HUES48 (cell line): ENCODE measurements around the gene KMT5C.

Experiments used
- H3K27ac ChIP-seq: one replicate; pipeline ENCODE4 v1.7.0; 2013; ENCODE audit warnings: low read depth, low read length, inconsistent platforms
- H3K27me3 ChIP-seq: 2 replicates; pipeline ENCODE4 v1.6.1; 2013; ENCODE audit warnings: mild to moderate bottlenecking, low read length; ENCODE audit not compliant: control insufficient read depth, insufficient read depth
- H3K36me3 ChIP-seq: 2 replicates; pipeline ENCODE4 v1.6.1; 2013; ENCODE audit warnings: low read length; ENCODE audit not compliant: control insufficient read depth, insufficient read depth
- H3K4me1 ChIP-seq: 2 replicates; pipeline ENCODE4 v1.6.1; 2013; ENCODE audit warnings: mild to moderate bottlenecking, low read length; ENCODE audit not compliant: control insufficient read depth, insufficient read depth
- H3K4me3 ChIP-seq: 2 replicates; pipeline ENCODE4 v1.5.1; 2013; ENCODE audit warnings: mild to moderate bottlenecking, low read depth, low read length
- H3K9ac ChIP-seq: 2 replicates; pipeline ENCODE4 v1.6.1; 2013; ENCODE audit warnings: mild to moderate bottlenecking, low read depth, low read length, moderate library complexity
- H3K9me3 ChIP-seq: 2 replicates; pipeline ENCODE4 v1.6.1; 2013; ENCODE audit warnings: low read length; ENCODE audit not compliant: control insufficient read depth, insufficient read depth

Gene KMT5C

DNA sequence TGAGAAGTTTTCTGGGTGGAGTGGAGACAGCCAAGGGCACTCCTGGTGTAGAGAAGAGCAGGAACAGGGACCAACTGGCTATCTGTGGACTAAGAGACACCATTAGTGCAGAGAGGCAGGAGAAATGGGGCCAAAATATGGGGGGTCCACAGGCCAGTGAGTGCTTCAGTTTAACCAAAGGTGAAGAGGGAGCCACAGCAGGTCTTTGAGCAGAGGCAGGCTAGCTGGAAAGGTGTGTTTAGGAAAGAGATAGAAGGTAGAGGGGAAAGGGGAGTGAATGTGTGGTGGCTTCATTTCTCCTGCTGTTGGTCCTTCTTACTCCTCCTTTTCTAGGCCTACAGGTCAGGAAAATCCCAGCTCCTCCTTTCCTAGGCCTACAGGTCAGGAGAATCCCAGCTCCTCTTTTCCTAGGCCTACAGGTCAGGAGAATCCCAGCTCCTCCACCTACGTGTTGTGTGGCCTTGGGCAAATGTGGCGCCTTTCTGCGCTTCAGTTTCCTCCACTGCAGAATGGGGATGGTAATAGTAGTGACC, 42.9 kb downstream of the KMT5C start:
- no peaks in the 10 kb centered on the region for H3K9me3 ChIP-seq
- H3K4me3 ChIP-seq = no peak overlapping the region
- H3K9ac ChIP-seq = no peak overlapping the region
- peaks cover 19% of the 10 kb centered on the region for H3K4me1 ChIP-seq
- H3K36me3 ChIP-seq = peaks cover 15% of the 10 kb centered on the region
- H3K27ac ChIP-seq = no peak overlapping the region
- peaks cover 5% of the 10 kb centered on the region for H3K27me3 ChIP-seq

DNA sequence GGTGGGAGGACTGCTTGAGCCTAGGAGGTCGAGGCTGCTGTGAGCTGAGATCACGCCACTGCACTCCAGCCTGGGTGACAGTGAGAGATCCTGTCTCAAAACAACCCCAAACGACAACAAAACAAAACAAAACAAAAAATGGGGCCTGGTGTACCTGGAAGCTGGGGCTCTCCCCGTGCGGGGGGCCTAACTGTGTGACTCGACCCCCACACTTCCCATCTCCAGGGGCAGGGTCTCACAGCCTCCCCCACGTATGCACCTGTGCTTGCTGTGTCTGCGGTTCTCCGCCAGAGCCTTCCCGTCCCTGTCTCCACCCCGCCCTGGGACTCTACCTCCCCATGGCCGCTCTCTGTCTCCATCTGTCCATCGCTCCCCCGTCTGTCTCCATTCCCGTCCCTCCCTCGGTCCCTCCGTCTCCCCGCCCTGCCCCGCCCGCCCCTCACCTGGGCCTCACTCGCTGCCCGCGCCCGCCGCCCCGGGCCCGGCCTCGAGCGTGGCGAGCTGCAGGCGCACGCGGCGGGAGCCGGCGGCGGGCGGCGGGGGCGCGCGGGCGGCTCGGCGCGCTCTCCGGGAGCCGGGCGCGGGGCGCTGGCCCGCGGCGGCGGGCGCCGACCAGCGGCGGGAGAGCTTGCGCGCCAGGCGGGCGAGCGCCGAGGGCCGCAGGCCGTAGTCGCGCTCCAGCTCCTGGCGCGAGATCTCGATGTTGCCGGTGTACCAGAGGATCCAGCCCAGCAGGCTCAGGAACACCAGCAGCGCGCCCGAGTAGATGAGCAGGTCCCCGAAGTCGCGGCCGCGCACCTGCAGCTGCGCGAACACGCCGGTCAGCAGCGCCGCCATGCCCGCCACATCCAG, 43.8 kb downstream of the KMT5C start:
- Histone ChIP-seq H3K4me3 (peak overlapping the region; percentile 94), H3K27me3 (no peaks in the 10 kb centered on the region; the same call in 1 of the 2 replicates), H3K9ac (peak overlapping the region; percentile 36; the same call in 1 of the 2 replicates), H3K27ac (no peak overlapping the region), H3K36me3 (peaks cover 24% of the 10 kb centered on the region), H3K9me3 (no peaks in the 10 kb centered on the region), H3K4me1 (peaks cover 23% of the 10 kb centered on the region)

DNA sequence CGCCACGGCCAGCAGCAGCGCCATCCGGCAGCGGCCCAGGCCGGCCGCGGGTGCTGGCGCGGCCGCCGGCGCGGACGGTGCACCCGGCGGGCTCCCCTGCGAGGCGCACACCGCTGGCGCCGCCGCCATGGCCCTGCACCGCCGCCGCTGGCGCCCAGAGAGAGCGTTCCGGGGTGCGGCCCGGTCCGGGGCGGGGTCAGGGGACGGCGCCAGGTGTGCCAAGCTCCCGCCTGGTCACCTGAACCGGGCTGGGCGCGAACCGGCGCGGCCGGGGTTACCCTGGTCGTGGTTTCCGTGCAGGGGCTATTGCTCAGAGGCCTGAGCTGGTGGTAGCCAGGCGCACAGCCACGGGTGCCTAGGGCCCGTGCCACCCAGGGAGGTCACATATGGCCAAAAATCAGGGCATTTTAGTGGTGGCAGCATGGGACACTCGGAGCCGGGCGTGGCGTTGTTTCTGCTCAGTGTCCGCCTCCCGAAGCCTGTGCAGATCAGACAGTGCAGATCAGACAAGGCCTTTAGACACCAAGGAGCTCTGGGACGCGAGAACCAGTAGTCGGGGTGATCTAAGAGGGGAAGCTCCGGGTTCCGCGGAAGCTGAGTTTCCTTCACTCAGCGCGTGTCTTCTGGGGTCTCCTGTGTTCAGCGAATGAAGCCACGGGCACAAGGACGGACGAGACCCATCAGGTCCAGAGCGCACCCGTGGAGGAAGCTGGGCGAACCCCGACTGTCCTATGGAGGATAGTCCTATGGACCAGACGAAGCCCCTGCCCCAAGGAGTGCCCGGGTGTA, 44.6 kb downstream of the KMT5C start, which contains the start of gene TMEM238:
Gene TMEM238 (minus strand): TSS at position 162 of the 789 bp plus-strand sequence. CDS start 33 bp downstream, at position 129.
- Histone ChIP-seq H3K36me3 (peaks cover 32% of the 10 kb centered on the region), H3K4me1 (peaks cover 29% of the 10 kb centered on the region), H3K4me3 (peak within 1 kb of the TSS; percentile 94), H3K27ac (peak within 1 kb of the TSS; percentile 91), H3K9me3 (no peaks in the 10 kb centered on the region), H3K27me3 (no peaks in the 10 kb centered on the region; the same call in 1 of the 2 replicates), H3K9ac (peak within 1 kb of the TSS; percentile 36)

GRCh38 chr19:55384920-55385723, 45.4 kb downstream of the KMT5C start:
- Histone ChIP-seq H3K4me3 (peak overlapping the region; percentile 94), H3K9ac (peak overlapping the region; percentile 77), H3K4me1 (peaks cover 29% of the 10 kb centered on the region), H3K36me3 (peaks cover 39% of the 10 kb centered on the region), H3K27ac (peak overlapping the region; percentile 91), H3K27me3 (no peaks in the 10 kb centered on the region; the same call in 1 of the 2 replicates), H3K9me3 (no peaks in the 10 kb centered on the region)

- Histone ChIP-seq H3K4me3 (peak within 1 kb of the TSS; percentile 94), H3K9ac (peak within 1 kb of the TSS; percentile 85), H3K4me1 (peaks cover 29% of the 10 kb centered on the region), H3K36me3 (peaks cover 39% of the 10 kb centered on the region), H3K27ac (peak within 1 kb of the TSS; percentile 91), H3K27me3 (no peaks in the 10 kb centered on the region; the same call in 1 of the 2 replicates), H3K9me3 (no peaks in the 10 kb centered on the region)
Measured at GRCh38 chr19:55385724-55386492, 46.2 kb downstream of the KMT5C start, which contains the start of gene RPL28. TSS of gene RPL28 (plus strand) at chr19:55385932. CDS start at chr19:55386358, 426 bp downstream.

DNA sequence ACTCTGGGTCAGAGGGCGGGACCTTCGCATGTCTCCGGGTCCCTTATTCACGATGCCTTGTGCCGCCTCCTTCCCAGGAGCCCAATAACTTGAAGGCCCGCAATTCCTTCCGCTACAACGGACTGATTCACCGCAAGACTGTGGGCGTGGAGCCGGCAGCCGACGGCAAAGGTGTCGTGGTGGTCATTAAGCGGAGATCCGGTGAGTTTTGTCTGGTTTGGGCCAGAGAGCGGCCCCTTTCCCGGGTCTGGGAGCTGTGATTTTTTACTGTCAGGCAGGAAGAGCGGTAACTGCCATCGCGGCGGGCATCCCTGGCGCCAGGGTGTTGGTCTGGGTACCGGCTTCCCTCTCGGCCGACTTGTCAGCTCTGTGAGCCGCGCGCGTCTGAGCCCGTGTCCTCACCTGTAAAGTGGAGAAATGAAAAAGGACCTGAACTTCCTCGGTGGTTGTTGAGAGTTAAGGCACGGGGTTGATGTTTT, 46.9 kb downstream of the KMT5C start:
- H3K9ac ChIP-seq = peak overlapping the region; percentile 85
- no peaks in the 10 kb centered on the region; the same call in 1 of the 2 replicates for H3K27me3 ChIP-seq
- peak overlapping the region; percentile 78 for H3K27ac ChIP-seq
- peaks cover 39% of the 10 kb centered on the region for H3K36me3 ChIP-seq
- peaks cover 34% of the 10 kb centered on the region for H3K4me1 ChIP-seq
- no peaks in the 10 kb centered on the region for H3K9me3 ChIP-seq
- H3K4me3 ChIP-seq = peak overlapping the region; percentile 94

- Histone ChIP-seq H3K4me3 (peak overlapping the region; percentile 94), H3K4me1 (peaks cover 45% of the 10 kb centered on the region), H3K27ac (no peak overlapping the region), H3K27me3 (no peaks in the 10 kb centered on the region), H3K9ac (no peak overlapping the region), H3K9me3 (no peaks in the 10 kb centered on the region), H3K36me3 (peaks cover 39% of the 10 kb centered on the region)
Measured at GRCh38 chr19:55387736-55388497, 48.2 kb downstream of the KMT5C start.

DNA sequence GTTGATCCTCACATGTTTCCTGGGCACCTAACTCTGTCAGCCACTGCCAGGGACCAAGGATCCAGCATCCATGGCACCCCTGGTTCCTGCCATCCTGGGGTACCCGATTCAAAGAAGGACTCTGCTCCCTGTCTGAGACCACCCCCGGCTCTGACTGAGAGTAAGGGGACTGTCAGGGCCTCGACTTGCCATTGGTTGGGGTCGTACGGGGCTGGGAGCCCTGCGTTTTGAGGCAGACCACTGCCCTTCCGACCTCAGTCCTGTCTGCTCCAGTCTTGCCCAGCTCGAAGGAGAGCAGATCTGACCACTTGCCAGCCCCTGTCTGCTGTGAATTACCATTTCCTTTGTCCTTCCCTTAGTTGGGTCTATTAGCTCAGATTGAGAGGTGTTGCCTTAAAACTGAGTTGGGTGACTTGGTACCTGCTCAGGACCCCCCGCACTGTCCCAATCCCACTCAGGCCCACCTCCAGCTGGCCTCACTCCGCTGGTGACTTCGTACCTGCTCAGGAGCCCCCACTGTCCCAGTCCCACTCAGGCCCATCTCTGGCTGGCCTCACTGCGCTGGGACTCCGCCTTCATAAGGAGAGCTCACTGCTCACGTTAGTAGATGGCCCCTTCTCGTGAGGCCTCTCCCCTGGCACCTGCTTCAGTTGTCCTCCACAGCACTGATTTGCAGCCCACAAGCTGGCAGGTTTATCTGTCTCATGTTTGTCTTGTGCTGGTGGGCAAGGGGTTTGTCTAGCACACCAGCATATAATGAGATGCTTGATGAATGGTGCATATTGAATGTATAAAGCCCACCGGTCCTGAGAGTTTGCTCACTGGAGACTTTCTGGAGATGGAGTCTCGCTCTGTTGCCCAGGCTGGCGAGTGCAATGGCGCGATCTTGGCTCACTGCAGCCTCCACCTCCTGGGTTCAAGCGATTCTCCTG, 50.0 kb downstream of the KMT5C start:
- H3K27me3 ChIP-seq = no peaks in the 10 kb centered on the region
- H3K9me3 ChIP-seq = no peaks in the 10 kb centered on the region
- H3K27ac ChIP-seq = no peak overlapping the region
- H3K9ac ChIP-seq = no peak overlapping the region
- H3K4me1 ChIP-seq = peaks cover 45% of the 10 kb centered on the region
- peaks cover 39% of the 10 kb centered on the region for H3K36me3 ChIP-seq
- H3K4me3 ChIP-seq = no peak overlapping the region
